Measurements from ENCODE around the gene MASP1.
"Not testable (repeated sequence)": the region's sequence is repeated elsewhere in the genome, so short reads cannot be mapped to it uniquely, and the experiment has no call there.

MASP1 gene

GRCh38 chr3:187211532-187212195 is 79.9 kb downstream of the MASP1 start:
- DNase-seq = no peak
- no peak for TF ChIP-seq POLR2A (IDR thresholded peaks at IDR 0.05; ENCODE audit: low read length)
- TF ChIP-seq GATA1 (IDR thresholded peaks at IDR 0.05; ENCODE audit: low read depth, low read length) = no peak

GRCh38 chr3:187210545-187211327 is 80.8 kb downstream of the MASP1 start:
- TF ChIP-seq POLR2A (IDR thresholded peaks at IDR 0.05; ENCODE audit: low read length) = no peak
- TF ChIP-seq GATA1 (IDR thresholded peaks at IDR 0.05; ENCODE audit: low read depth, low read length) = no peak
- DNase-seq = peak; percentile 13 to 46

DNA sequence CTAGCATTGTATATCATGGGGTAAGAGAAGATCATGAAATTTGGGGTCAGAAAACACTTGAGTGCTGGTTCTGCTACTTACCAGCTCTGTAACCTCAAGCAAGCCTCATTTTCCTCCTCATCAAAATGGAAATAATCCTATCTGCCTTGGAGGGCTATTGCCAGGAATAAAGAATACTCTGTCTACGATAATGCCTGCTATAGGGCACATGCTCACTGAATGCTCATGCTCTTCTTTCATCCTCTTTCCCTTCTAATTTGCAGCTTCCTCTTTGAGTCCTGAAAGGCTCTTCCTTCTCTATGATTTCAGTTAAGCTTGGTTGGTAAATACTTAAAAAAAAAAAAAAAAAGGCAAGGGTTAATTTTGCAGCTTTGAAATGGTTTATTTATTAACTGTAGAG is 81.4 kb downstream of the MASP1 start:
- DNase-seq = no peak
- TF ChIP-seq POLR2A (IDR thresholded peaks at IDR 0.05; ENCODE audit: low read length) (no peak), GATA1 (IDR thresholded peaks at IDR 0.05; ENCODE audit: low read depth, low read length) (no peak)

DNA sequence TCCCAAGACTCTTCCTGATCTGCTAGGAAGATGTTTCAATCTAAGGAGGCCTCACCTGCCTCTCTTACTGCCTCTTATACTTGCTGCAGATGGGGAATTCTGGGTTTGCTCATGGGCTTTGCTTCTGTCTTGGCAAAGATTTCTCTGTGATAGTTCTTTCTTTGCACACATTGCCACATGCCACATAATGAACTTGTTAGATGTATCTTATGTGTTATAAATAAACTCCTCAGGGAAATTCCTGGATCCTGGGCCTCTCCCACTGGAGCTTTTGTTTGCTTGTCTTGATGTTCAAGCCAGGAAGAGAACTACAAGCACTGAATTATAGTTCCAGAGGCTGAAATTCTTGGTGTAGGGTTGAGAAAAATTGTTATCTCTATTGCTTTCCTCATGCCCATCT is 82.0 kb downstream of the MASP1 start:
- TF ChIP-seq GATA1 (IDR thresholded peaks at IDR 0.05; ENCODE audit: low read depth, low read length) (no peak), POLR2A (IDR thresholded peaks at IDR 0.05; ENCODE audit: low read length) (no peak)
- DNase-seq = no peak

DNA sequence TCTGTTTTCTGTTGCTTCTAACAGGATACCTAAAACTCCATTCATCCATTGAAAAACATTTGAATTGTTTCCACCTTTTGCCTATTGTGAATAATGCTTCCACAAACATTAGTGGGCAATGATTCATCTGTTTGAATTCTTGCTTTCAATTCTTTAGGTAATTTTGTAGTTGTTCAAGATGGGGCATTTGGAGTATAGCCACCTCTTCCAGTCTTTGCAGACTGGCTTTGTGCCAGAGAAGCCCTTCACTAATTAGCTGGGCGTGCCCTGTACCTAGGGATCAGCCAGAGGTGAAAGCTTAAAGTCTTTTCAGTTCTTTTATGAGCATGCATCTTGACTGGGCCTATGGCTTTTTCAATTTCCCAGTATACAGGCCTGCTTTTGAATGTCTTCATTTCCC is 83.4 kb downstream of the MASP1 start:
- no peak for TF ChIP-seq GATA1 (IDR thresholded peaks at IDR 0.05; ENCODE audit: low read depth, low read length)
- TF ChIP-seq POLR2A (IDR thresholded peaks at IDR 0.05; ENCODE audit: low read length) = no peak
- DNase-seq = no peak

DNA sequence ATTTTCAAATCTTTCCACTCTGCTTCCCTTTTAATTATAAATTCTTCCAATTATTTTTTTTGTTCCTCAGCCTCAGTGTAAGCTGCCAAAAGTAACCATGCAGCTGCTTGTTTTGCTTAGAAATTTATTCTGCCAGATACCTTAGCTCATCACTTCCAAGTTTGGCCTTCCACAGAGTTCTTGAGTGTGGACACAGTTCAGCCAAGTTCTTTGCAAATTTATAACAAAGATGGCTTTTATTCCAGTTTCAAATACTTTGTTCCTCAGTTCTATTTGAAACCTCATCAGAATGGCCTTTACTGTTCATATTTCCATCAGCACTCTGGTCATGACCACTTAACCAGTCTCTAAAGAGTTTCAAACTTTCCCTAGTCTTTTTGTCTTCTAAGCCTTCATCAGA is 83.9 kb downstream of the MASP1 start:
- TF ChIP-seq GATA1 (IDR thresholded peaks at IDR 0.05; ENCODE audit: low read depth, low read length) (no peak), POLR2A (IDR thresholded peaks at IDR 0.05; ENCODE audit: low read length) (no peak)
- DNase-seq = no peak

DNA sequence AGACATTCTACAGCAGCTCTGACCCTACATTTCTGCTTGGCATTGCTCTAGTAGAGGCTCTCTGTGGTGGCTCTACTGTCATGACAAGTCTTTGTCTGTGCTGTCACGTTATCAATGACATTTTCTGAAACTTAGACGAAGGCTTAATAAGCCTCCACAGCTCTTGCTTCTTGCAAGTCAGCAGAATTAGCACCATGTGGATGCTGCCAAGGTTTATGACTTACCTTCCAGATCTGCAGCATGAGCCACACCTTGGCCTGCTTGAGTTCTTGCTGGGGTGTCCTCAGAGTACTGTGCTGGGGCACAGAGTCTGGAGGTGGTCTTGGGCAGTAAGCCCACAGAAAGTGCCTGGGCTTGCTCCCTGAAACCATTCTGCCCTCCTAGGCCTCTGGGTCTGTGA is 84.5 kb downstream of the MASP1 start:
- TF ChIP-seq GATA1 (IDR thresholded peaks at IDR 0.05; ENCODE audit: low read depth, low read length) (no peak), POLR2A (IDR thresholded peaks at IDR 0.05; ENCODE audit: low read length) (no peak)
- no peak for DNase-seq

DNA sequence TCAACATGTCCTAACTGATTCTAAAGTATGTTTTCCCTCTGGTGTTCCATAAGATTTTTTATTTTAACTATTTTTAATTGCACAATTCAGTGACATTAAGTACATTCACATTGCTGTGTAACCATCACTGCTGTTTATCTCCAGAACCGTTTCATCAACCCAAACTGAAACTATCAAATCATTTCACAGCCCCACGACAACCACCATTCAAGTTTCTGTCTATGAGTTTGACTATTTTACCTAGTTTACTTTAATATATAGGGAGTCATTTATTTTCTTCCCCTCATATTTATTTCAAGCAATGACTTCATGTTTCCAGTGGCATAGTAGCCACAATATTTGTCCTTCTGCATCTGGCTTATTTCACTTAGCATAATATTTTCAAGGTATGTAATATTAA is 85.9 kb downstream of the MASP1 start:
- no peak for DNase-seq
- TF ChIP-seq GATA1 (IDR thresholded peaks at IDR 0.05; ENCODE audit: low read depth, low read length) = no peak
- TF ChIP-seq POLR2A (IDR thresholded peaks at IDR 0.05; ENCODE audit: low read length) = no peak

DNA sequence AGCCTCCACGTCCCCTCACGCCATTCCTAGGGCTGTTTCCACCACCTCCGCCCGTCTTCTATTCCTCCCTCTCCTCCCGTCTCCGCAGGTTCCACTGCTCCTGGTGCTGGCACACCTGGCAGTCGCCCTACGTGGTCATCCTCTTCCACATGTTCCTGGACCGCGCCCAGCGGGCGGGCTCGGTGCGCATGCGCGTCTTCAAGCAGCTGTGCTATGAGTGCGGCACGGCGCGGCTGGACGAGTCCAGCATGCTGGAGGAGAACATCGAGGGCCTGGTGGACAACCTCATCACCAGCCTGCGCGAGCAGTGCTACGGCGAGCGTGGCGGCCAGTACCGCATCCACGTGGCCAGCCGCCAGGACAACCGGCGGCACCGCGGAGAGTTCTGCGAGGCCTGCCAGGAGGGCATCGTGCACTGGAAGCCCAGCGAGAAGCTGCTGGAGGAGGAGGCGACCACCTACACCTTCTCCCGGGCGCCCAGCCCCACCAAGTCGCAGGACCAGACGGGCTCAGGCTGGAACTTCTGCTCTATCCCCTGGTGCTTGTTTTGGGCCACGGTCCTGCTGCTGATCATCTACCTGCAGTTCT is 92.0 kb downstream of the MASP1 start:
- DNase-seq = not testable (repeated sequence)

DNA sequence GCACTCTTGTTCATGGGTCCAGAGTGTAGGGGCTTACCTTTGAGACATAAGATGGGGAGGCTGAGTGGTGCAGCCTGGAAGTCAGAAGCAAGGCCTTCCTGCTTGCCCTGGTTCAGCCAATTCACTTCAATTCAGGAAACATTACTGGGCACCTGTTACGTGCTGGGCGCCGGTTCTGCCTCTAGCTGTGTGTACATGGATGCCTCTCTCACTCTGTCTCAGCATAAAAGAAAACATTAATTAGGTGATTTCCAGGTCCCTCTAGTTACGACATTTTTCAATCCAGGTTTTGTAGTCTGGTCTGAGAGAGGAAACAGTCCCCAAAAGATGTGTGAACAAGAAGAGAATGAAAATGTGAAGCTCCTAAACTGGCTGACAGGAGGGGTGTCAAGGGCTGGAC is 93.0 kb downstream of the MASP1 start:
- no peak for DNase-seq
- TF ChIP-seq POLR2A (IDR thresholded peaks at IDR 0.05; ENCODE audit: low read length) (no peak), GATA1 (IDR thresholded peaks at IDR 0.05; ENCODE audit: low read depth, low read length) (no peak)

DNA sequence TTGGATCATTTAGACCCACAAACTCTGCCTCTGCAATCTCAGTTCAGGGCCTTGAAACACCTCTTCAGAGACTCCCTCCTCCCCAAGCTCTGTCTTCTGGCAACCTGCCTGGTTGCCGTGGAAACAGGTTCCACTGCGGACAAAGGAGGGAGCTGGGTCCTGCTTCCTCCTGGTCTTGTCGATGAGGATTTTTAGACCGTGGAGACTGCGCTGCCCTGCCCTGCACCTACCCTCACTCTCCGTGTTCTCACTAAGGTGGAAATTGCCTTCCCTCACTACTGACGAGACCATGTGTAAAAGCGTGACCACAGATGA is 94.2 kb downstream of the MASP1 start, which contains the start of gene RTP1:
Gene RTP1 (plus strand): TSS at position 152 of the 315 bp plus-strand sequence. CDS start 30 bp downstream, at position 182.
- TF ChIP-seq GATA1 (IDR thresholded peaks at IDR 0.05; ENCODE audit: low read depth, low read length) = no peak
- TF ChIP-seq POLR2A (IDR thresholded peaks at IDR 0.05; ENCODE audit: low read length) = no peak
- DNase-seq = no peak

- TF ChIP-seq POLR2A (IDR thresholded peaks at IDR 0.05; ENCODE audit: low read length) (no peak), GATA1 (IDR thresholded peaks at IDR 0.05; ENCODE audit: low read depth, low read length) (no peak)
- DNase-seq = no peak
These were observed 94.8 kb downstream of the MASP1 start for GRCh38 chr3:187196573-187197334.

DNA sequence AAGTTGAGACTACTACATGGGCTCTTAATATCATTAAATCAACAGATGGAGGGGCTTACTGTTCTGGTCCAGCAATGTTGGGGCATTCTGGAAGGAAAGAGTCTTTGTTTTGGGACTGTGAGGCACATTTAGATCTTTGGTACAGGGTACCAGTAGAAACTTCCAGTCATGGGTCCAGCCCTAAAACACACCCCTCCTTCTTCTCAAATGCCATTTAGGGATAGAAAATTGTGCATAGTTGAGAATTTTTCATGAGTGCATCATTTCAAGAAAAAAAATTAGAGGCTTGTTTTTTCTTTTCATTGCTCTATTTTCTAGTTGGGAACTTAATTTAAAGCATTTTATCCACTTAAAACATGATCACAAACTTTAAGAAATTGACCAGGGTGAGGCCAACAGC is 98.4 kb downstream of the MASP1 start:
- no peak for TF ChIP-seq GATA1 (IDR thresholded peaks at IDR 0.05; ENCODE audit: low read depth, low read length)
- no peak for TF ChIP-seq POLR2A (IDR thresholded peaks at IDR 0.05; ENCODE audit: low read length)
- no peak for DNase-seq

GRCh38 chr3:187191271-187191670 is 100.3 kb downstream of the MASP1 start:
- DNase-seq = no peak

More at GRCh38 chr3:187191271-187191670, 100.3 kb downstream of the MASP1 start:
- TF ChIP-seq GATA1 (IDR thresholded peaks at IDR 0.05; ENCODE audit: low read depth, low read length) = no peak
- no peak for TF ChIP-seq POLR2A (IDR thresholded peaks at IDR 0.05; ENCODE audit: low read length)

Data from erythroblast (primary cell).